NCI-H774 (cell line): ENCODE data around the gene CPNE6.
"Not testable (repeated sequence)": the region's sequence is repeated elsewhere in the genome, so short reads cannot be mapped to it uniquely, and the experiment has no call there.

Source experiments
- DNase-seq: peaks from one replicate; lab custom pipeline; 2025; lab: John Stamatoyannopoulos, UW

Gene CPNE6

DNA sequence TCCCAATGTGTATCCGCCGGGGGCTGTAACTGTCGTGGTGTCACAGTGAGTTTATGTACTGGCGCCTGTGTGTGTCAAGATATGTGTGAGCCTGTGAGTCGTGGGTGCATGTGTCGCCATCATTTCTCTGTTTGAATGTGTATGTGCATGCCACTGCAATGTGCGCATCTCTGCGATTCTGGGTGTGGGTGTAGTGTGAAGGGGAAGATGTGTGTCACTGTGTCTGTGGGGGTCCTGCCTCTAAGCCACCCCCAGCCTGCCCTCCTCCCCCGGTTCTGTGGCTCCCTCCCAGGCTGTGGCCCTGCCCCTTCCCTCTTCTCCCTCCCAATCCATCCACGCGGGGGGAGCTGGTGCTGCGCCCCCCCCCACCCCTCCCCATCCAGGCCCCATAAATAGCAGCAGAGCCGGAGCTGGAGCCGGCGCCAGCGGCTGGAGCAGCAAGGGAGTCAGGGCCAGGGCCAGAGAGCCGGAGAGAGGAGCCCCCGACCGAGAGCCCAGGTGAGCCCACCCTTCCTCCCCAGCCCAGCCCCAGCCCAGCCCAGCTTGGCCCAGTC lies at the start of gene CPNE6:
Gene CPNE6, plus strand, starts transcription at position 419 of the 554 bp plus-strand sequence. CDS start 1,375 bp downstream, outside the sequence.
- no peak for DNase-seq

DNA sequence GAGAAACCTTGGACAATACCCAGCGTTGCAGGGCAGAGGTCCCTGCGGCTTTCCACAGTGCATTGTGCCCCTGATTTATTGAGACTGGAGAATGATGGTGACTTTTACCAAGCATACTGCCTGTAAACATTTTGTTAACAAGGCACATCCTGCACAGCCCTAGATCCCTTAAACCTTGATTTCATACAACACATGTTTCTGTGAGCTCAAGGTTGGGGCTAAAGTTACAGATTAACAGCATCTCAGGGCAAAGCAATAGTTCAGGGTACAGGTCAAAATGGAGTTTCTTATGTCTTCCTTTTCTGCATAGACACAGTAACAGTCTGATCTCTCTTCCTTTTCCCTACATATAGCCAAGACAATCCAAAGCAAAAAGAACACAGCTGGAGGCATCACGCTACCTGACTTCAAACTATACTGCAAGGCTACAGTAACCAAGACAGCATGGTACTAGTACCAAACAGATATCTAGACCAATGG lies 46.4 kb upstream of the CPNE6 start:
- not testable (repeated sequence) for DNase-seq

DNA sequence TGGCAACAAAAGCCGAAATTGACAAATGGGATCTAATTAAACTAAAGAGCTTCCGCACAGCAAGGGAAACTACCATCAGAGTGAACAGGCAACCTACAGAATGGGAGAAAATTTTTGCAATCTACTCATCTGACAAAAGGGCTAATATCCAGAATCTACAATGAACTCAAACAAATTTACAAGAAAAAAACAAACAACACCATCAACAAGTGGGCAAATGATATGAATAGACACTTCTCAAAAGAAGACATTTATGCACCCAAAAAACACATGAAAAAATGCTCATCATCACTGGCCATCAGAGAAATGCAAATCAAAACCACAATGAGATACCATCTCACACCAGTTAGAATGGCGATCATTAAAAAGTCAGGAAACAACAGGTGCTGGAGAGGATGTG lies 41.7 kb upstream of the CPNE6 start:
- not testable (repeated sequence) for DNase-seq

DNA sequence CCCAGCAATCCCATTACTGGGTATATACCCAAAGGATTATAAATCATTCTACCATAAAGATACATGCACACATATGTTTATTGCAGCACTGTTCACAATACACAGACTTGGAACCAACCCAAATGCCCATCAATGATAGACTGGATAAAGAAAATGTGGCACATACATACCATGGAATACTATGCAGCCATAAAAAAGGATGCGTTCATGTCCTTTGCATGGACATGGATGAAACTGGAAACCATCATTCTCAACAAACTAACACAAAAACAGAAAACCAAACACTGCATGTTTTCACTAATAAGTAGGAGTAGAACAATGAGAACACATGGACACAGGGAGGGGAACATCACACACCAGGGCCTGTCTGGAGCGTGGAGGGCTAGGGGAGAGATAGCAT lies 40.0 kb upstream of the CPNE6 start:
- not testable (repeated sequence) for DNase-seq

DNA sequence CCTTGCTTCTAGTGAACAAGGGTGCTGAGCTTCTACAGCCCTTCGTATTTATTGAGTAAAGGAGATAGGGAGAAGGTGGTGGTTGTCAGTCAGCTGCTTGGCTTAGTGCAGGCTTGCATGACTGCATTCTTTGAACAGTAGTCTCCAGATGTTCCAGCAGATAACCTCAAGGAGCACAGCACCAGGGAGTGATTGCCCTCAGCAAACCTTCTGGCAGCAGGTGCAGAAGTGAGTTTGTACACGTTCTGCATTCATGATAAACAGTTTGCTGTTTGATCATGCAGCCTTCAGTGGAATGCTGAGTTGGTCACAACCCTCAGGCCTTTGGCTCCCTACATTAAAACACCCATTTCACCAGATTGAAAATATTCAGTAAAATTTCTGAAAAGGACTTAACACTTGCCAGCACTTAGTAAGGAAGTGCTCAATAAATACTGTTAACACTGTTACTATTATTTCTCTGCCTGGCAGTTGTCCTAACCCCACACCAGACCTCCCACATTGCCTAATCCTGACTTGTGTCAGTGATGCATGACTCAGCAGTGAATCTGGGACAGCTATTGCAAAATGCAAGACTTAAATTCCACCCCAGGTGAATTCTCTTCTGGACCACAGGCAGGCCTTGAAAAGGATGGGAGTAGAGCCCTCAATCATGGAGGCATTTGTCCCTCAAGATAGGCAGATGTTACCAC lies 38.5 kb upstream of the CPNE6 start:
- no peak for DNase-seq

DNA sequence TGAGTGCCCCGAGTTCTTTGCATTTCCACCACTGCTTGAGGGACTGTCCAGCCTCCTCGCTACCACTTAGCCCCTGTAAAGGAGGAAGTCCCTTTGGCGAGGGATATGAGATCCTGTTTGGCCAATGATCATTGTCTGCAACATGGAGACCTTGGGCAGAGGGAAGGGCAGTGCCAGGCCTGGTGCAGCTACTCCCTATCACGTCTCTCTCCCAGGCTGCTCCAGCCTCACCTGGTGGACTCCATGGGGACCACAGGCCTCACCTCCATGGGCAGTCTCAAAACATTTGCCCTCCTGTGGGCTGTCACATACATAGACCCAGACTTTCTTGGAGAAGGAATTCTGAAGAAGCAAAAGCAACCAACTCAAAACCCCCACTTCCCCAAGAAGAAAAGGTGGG lies 35.6 kb upstream of the CPNE6 start:
- peak; percentile 15 for DNase-seq

DNA sequence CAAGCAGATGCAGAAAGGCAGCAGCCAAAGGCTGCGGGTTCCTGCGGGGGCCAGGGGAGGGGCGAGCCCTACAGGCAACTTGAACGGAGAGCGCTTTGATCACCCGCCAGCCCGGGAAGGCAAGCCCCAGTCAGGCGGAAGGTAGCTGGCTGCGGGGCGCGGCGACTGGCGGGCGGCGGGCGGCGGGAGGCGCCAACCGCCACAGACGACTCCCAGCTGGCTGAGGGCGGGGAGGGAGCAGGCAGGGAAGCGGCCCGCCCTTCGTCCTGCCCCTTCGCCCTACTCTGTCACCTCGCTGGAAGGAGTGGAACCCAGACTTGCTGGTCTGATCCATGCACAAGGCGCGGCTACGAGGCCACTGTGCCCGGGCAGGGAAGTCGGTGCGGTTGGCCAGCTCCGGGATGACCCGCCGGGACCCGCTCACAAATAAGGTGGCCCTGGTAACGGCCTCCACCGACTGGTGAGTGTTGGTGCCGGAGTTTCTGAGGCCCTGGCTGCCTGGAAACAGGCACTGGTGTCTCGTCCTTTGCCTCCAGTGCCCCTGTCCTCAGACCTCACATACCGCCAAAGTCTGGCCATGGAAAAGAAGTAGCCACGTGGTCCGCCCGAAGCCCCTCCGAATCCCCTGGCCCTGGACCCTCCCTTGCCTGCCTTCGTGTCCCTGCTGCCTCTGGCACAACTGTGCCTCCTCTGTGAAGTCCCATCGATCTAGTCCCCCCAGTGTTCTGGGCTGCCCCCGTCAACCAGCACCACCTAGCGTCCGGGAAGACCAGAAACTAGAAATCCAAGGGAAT lies 35.0 kb upstream of the CPNE6 start:
- peak; percentile 73 for DNase-seq

DNA sequence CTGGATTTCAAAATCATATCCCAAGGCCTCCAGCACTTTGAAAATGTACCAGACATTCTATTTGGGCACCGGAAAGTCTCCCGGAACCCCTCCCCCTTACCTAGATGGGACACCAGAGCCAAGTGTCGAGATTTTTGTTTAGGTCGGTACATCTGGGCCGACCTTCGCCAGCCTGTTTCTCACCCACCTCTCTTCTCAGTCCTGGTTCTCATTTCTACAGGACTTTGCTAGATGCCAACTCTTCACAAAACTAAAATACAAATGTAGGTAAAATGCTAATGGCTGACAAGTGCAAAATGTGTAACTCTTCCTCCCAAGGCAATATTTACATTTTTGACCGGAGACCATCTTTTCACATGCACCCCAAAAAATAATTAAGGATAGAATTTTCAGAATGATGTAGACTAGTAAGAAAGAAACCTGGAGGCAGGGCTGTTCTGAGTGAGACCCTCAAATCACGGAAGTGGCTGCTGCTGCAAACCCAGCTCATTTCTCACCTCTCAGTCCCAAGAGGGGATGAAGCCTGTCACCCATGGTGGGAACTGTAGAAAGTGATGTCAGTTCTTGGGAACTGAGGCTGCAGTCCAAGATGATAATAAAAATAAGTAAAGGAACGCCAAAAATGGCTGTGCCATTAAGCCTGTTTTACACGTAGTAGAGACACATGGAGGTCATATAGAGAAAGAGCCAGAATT lies 34.3 kb upstream of the CPNE6 start:
- not testable (repeated sequence) for DNase-seq

DNA sequence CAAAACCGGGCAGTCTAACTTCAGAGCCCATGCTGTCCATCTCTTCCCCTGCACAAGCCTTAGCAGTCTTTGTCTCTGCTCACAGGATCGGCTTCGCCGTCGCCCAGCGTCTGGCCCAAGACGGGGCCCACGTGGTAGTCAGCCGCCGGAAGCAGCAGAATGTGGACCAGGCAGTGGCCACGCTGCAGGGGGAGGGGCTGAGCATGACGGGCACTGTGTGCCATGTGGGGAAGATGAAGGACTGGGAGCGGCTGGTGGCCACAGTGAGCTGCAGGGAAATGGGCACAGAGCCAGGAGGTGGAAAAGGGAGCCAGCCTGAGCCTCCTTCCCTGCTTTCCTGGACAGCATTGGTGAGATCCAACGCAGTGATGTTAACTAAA lies 33.7 kb upstream of the CPNE6 start:
- no peak for DNase-seq

DNA sequence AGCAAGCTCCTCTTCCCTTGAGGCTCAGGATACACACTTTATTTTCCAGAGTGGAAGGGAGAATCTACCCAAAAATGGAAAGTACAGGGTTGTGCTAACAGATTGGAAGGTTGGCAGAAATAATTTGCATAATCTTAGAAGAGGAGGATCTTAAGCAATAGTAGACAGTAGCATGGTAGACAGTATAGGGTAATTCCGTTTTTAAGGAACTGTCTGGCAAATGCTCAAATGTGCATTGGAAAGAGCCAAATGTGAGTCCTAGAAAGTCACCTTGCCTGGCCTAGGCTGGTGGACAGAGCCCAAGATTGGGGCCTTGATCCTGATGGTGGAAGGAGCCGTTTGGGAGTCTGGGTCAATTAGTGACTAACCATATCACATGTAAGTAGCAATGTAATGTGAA lies 32.7 kb upstream of the CPNE6 start:
- no peak for DNase-seq

DNA sequence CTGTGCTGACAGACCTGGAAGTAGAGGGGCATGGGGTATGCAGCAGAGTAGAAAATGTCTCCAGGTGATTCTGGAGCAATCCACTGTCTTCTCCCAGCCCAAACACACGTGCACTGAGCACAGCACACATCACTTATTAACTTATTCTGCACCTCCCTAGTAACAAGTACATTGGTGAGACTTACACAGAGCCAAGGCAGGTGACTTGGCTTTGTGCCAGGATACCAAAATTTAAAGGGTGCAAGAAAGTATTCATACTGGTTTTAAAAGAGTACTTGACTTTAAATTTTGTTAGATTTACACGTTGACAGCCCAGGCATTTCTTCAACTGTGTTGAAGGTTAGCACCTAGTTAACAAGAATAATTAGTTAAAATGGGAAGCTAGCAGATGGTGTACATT lies 30.7 kb upstream of the CPNE6 start:
- no peak for DNase-seq

DNA sequence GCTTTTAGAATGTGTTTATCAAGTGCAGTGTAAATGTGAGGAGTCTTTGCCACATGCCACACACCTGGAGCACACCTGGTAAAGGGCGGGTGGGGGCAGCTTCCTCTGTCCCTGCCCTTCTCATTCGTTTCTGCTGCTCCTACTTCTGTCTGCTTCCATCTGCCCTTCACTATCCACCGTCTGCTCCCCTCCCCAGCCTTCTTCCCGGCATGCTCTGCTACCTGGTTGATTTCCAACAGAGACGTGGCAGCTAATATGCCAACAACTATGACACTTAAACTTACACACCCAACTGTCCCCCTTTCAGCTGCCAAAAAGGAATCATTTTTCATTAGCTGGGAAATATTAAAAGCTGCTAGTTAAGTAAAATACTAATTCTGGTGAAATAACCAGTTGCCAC lies 28.6 kb upstream of the CPNE6 start:
- no peak for DNase-seq

DNA sequence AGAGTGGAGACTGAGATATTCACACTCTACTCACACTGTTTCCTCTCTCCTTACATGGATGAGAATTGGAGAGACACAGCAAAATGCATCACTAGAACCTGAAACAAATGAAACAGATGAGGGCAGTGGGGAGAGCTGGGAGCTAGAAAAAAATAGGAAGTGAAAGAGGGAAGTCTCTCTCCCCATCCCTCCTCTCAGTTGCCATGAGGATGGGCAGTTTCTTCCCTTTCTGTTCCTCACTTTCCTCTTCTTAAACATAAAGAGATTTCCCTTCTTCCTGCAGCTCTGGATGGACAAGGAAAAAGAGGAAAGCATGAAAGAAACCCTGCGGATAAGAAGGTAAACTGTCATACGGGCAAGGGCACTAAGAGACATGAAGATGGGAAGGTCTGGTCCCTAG lies 22.4 kb upstream of the CPNE6 start:
- DNase-seq: not testable (repeated sequence)

DNA sequence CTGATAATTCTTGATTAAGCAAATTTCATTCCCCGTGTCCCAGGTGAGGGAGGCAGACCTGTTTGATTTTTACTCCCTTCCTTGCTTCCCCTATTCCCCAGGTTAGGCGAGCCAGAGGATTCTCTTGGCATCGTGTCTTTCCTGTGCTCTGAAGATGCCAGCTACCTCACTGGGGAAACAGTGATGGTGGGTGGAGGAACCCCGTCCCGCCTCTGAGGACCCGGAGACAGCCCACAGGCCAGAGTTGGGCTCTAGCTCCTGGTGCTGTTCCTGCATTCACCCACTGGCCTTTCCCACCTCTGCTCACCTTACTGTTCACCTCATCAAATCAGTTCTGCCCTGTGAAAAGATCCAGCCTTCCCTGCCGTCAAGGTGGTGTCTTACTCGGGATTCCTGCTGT lies 20.6 kb upstream of the CPNE6 start:
- not testable (repeated sequence) for DNase-seq

DNA sequence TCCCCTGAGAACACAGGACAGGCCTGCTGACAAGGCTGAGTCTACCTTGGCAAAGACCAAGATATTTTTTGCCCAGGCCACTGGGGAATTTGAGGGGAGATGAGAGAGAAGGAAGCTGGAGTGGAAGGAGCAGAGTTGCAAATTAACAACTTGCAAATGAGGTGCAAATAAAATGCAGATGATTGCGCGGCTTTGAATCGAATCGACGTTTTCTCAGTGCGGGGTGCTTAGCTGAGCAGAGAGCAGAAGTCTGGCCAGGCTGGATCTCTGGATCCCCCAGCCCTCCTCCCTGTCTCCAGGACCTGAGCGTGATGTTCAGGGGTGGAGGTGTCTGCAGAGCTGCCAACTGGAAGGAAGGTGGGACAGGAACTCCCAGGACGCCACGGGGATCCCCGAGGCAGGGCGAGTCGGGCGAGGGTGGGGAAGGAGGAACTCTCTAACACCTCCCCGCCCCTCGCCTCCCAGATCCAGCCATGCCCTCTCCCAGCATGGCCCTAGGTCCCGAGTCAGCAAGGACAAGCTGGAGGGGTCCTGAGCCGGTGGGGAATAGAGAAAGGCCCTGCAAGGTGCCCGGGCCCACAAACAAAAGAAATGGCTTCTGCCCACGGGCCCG lies 20.1 kb upstream of the CPNE6 start:
- DNase-seq: no peak

DNA sequence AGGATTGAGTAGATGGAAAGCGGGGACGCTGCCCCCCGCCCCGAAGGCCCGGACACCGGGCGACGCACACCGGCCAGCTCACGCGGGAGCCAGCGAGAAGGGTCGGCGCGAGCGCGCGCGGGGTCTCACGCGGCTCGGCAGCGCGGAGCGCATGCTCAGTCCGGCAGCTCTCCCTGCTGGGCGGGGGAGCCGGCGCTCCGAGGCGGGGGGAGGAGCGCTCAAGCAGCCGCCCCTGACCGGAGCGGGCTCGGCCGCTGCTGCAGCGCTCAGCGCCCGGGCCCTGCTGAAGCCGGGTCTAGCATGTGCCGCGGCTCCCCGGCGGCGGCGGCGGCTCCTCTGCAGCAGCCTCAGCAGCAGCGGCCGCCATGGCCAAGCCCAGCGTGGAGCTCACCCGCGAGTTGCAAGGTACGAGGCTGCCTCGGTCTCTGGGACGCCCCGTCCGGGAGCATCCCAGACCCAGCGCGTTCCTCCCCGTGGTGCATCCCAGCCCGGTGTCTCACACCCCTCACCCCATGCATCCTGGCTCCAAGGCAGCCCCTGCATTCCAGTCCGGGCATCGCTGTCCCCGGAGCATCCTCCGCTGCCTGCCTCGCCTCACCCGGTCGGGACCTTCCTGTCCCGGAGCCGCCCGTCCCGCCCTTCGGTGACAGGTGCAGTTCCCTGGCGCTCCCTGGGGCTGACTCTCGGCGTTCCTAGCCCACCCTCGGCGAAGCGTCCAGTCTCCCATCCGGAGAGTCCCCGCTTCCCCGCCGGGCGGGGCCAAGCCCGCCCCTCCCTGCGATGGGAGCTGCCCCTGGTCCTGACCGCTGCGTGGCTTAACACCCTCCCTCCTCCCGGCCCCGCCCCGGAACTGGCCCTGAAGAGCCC lies 19.3 kb upstream of the CPNE6 start, which contains the start of gene CARMIL3:
Gene CARMIL3, plus strand, starts transcription at position 221 of the 867 bp plus-strand sequence. Its CDS starts 145 bp downstream, at position 366.
- DNase-seq: peak; percentile 72

DNA sequence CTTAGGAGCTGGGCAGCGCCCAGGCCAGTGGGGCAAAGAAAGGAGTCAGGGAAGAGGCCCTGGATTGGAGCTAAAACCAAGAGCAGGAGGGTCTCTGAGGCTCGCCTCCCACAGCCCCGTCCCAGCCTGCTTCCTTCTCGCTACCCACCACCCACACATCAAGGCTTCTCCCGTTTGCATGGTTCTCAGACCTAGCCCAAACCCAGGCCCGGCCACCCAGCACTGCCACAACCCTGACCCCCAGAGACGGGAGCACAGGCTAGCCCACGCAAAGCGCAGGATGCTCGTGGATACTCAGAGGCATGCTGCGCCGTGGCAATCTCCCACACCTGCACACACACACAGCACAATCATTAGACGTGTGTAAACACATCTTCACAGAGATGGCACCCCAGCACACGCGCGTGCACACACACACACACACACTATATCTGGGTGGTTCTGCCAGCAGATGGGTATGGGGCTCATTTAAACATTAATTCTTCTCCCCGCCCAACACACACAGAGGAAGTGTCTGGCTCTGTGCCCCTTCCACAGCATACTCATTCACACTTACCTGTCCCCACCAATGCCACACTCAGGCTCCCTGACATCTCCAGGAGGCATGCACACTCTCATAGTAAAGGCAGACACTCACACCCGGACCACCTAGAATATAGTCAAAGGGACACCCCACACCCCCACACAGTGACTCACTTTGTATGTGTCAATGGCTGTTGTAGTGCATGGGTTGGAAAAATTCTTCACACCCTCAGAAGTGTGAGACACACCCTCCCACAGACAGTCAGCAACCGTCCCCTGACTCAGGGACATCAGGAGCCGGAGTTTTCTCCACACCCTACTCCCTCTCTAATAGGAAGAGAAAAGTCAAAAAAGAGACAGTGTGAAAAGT lies 18.5 kb upstream of the CPNE6 start:
- DNase-seq: no peak

DNA sequence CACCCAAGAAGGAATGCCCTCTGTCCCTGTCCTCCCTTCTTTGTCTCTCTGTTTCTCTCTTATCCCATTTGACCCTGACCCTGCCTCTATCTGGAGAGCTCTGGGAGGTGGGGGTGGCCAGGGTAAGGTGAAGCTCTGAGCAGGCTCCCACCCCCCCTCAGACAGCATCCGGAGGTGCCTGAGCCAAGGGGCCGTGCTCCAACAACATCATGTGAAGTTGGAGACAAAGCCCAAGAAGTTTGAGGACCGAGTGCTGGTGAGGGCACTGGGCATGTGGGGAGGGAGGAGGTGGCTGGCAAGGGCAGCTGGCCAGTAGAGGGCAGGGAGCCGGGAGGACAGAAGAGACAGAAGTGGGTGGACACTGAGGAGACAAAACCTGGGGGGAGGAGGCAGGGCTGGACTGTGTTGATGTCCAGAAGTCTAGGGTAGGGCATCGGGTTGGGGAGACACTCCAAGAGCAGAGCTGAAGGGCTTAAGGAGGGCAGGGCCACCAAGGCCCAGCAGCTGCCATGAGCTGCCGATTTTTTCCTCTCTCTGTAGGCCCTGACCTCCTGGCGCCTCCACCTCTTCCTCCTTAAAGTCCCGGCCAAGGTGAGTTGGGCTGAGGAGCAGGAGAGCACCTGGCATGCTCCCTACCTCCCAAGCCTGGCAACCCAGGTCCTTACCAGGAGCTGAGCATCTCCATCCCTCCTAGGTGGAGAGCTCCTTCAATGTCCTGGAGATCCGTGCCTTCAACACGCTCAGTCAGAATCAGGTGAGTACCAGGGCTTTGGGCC lies 17.6 kb upstream of the CPNE6 start:
- DNase-seq: no peak

DNA sequence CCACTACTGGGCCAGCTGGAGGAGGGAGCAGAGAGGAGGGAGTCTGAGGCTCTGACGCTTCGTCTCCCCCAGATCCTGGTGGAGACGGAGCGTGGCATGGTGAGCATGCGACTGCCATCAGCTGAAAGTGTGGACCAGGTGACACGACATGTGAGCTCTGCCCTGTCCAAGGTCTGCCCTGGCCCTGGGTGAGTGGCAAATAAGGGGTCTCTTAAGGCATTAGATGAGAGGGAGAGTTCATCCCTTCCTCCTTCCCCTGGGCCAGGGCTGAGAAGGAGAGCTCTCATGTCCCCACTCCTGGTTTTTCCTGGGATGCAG lies 17.1 kb upstream of the CPNE6 start:
- DNase-seq: no peak
